HG03520 (cell line): ENCODE results near the gene DNM3.

Experiments used
- ATAC-seq: cut with Tn5 transposase; IDR thresholded peaks from one replicate; pipeline ENCODE4 v1.9.1; 2021; ENCODE audit warnings: mild to moderate bottlenecking, moderate library complexity; ENCODE audit not compliant: unreplicated experiment

Gene DNM3

DNA sequence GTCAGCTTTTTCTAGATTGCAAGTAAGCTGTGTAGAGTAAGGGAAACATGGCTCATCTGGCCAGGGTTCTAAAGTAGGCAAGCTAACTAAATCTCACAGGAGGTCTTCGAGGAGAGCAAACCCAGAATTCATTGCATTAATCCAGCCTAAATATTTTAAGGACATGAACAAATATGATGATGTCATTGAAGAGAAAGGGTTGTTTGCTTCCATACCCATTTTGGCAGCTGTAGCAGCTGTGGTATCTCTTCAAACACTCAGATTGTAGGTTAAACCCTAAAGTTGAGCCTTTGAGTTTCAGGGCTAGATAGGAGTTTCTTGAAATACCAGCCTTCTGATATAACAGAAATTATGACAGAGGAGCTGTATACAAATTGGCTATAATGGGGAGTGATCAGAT is 378.7 kb downstream of the DNM3 start:
- ATAC-seq = no peak

DNA sequence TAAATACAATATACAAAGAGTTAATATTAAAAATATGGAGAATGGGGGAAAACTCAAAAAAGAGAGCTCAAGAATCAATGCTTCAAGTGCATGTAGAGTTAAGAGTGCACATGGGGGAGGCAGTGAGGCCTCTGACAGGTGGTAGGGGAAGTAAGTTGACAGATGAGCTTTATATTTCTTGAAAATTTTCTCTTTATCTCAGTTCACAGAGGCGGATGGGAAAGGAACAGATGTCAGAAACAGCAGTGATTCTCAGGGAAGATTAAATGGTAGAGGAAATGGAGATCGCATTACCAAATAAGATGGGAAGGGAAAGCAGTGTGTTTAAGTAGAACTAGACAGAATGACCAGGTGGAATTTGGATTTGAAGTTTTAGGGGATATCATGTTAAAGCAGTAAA is 379.1 kb downstream of the DNM3 start:
- no peak for ATAC-seq

DNA sequence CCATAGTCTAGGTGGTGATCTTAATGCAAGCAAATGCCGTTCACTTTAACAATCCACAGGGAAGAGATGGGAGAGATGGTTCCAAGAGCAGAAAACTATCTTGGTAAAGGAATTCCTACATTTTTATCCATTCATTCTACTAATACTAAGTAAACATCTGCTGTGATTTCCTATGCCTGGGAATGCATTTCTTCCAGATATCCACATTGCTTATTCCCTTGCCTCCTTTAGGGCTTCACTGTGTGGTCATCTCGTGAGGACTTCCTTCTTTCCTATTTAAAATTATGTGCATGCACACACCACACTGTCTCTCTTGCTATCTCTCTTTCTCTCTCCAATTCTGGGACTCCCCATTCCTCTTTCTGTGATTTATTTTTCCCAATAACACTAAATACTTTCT is 380.1 kb downstream of the DNM3 start:
- no peak for ATAC-seq

DNA sequence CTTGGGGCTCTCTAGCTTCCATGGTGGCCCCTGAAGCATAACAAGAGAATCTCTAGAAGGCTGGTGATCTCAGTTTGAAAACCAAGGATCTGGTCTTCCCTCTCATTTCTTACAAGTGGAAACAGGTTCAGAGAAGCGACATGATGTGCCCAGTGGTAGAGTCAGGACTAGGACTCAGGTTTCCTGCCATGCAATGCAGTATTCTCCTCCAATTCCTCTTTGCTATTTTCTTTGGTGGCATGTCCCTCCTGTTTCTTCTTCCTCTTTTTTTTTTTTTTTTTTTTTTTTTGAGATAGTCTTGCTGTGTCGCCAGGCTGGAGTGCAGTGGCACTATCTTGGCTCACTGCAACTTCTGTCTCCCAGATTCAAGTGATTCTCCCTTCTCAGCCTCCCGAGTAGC is 383.6 kb downstream of the DNM3 start:
- no peak for ATAC-seq

DNA sequence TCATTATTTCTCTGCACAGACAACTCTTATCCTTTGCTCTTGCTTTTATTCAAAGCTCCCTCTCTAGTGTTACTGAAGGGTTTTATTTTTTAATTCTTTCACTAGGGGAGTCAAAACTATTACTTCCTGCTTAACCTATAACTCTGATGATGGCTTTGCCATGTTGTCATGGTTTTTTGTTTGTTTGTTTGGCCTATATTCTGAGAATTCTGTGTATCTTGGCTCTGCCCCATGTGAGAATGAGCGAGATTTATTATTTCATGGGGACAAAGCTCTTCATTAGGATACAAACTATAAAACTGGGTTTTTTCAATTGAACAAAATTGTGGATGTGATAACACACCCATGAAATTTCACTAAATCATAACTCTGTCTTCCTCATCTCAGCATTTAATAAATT is 388.6 kb downstream of the DNM3 start:
- no peak for ATAC-seq

DNA sequence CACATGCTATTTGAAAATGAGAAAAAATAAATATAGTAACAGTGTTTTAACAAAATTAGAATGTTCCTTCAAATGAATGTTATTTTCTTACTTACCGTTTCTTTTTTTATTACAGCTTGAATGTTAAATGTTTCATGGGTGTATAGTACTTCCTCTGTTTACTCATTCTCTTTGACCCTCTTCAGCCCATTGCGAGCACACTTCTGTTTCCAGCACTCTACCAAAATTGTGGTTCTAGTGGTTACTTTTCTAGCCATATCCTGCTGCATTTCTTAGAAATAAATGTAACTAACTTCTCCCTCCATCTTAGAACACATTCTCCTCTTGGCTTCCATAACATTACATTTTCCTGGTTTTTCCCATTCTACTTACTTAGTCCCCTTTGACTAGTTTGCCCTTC is 389.2 kb downstream of the DNM3 start:
- ATAC-seq = no peak

DNA sequence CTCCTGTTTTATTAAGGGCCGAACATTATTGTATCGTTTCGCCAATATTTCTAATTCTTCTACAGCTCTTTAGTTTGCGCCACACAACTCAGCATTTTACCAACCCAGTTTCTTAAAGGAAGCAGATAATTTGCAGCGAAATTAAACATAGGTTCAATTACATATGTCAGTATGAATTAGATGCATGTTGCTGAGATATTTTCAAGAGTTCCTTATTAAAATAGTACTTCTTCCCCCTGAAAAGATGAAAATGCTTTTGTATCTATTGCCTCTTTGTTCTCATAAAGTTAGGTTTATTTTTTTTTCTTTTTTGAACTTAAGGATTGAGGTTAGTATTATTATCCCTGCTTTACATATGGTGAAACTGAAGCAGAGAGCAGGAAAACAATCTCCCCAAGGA is 395.7 kb downstream of the DNM3 start:
- no peak for ATAC-seq

DNA sequence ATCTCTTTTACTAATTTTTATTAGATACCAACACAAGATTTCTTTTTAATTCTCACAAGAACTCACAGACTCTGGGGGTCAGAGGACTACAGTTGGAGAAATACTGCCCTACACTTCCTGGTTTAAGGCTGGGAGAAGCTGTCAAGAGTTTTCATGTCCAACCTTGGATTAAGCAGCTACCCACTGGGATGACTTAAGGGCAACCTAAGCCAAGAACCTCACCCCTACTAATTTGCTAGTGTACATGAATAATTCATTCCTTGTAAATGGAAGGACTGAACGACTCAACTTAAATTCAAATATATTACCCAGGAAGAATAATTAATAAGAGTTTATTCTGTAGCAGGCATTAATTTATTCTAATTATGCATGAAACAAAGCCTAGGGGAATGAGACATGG is 396.9 kb downstream of the DNM3 start:
- no peak for ATAC-seq

DNA sequence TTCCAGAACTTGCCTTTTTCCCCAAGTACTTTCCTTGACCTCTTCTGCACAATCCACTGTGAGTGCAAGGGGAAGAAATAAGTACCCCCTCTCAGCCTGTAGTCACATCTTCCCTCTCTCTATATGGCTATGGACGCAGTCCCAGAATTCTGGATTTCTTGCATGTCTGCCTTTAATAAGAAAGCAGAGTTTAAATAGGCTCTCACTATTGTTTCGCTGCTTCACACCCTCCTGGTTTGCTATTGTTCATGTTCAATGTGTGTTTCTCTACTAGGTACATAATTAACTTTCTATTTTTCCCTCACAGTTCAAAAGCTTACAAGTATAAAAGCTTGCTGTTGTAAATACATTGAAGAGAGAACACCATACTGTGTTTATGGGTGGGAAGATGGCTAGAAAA is 397.7 kb downstream of the DNM3 start:
- ATAC-seq = no peak

DNA sequence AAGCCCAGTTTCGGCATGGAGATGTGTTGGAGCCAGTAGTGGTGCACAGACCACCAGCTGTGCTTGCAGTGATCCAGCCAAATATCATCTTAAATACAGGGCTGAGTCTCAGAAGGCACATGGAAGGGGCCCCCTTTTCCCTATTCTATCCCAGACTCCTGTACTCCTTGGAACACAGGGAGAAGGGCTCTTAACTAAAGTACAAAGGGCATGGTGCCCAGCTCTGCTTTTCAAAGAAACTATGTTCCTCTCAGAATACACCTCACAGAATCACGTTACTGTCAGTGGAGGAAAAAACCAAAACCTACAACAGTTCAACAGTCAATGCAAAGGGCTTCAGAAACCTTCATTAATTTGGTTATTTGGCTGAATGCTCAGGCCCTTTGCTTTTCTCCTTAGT is 398.6 kb downstream of the DNM3 start:
- ATAC-seq = no peak

DNA sequence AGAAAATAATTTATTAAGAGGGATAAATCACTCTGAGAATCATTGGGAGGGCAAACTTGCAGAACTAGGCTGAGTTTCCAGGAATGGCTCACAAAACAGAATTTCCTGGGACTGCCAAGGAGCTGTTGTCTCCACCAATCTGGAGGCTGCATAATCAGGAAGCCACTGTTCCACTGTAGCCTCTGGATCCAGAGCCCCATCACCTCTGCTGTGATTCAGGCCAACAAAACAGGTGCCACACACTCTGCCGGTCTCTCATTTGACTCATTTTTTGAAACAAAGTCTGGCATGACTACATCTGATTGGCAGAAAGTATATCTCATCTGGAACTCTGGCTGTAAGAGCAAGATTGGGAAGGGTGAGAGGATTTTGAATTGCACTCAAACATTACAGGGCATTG is 400.2 kb downstream of the DNM3 start:
- ATAC-seq = no peak

DNA sequence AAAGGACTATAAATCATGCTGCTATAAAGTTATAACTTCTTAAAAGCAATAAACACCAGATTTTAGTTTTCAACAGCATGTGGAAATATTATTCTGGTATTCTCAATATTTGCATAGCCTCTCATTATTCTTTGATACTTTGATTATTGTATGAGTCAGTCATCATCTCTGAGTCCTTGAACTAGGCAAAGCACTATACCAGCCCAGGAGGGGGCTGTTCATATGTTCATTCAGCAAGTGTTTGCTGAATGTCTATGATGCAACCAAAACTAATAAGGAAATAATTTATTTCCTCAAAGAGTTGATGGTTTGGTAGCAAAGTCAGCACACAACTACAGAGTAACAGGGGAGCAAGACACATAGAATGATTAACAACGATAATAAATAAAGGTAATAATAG is 403.6 kb downstream of the DNM3 start:
- no peak for ATAC-seq

DNA sequence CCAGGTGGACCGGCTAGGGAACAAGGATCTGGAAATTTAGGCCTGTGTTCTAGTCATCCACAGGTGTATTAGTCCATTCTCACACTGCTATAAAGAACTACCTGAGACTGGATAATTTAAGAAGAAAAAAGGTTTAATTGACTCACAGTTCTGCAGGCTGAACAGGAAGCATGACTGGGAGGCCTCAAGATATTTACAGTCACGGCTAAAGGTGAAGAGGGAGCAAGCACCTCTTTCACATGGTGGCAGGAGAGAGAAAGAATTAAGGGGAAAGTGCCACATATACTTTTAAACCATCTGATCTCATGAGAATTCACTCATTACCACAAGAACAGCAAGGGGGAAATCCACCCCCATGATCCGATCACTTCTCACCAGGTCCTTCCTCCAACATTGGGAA is 404.5 kb downstream of the DNM3 start:
- ATAC-seq = no peak

DNA sequence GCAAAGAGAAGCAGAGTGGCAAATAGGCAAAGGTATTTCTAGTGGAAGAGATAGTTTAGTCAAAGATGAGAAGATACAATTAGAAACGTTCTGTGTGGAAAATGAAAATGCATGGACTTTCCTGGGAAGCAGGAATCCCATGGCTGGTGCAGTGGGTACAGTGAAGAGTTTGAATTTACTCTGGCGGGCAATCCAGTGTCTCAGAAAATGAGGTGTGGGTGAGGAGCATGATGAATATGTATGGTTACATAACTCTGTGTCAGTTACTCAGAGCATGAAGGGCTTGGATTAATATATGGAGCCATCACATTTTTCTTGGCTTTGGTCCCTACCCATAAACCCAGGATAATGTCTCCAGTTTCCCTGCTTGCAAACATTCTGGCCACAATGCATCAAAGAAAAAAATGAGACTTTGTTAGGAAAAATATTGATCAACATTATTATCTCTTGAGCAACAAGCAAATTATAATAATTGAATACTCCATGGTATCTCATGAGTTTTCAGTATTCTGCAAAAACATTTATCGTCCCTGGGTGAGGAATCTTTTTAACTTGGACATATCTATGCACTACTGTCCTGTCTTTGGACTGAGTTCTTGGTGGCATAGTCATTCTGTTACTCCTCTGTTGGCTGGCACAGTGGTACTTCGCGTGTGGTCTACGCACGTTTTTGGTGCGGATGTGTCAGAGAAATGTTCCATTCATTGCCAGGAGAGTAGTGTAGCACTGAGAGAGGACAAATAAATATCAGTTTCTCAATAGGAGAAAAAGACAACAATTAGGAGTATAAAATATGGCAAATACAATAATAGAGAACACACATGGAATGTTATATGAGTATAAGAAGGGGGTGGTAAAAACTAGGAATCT is 405.5 kb downstream of the DNM3 start:
- no peak for ATAC-seq

DNA sequence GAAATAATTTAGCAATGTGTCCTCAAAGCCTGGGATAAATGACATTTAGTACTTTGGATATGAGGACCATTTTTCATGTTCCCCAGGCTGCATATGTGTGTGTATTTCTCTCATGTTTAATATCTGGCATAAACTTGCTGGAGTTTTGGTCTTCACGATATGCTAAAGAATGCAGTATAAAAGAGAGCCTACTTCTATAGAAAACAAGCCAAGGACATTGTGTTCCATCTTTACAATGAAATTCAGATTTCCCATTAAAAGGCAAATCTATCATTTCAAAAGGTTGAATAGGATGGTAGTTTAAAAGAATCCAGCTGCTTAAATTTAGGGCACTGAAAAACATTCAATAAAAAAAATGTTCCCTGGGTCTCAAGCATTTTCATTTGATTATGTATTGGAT is 410.2 kb downstream of the DNM3 start:
- no peak for ATAC-seq

DNA sequence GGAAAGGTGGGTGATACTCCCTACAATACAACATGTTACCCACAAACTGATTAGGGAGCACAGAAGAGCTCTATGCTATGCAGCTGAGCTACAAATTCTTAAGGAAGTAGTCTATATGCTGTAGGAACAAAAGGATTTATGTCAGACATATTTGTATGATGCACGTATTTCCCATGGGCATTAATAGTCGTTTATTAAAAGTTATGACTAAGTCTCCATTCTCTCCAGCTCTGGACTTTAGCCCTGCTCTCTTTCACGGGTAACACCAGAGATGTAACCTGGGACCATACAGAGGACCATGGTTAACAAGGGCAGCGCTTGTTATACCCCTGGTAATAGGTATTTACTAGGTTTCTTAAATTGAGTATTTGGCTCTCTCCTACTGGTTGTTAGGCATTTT is 411.0 kb downstream of the DNM3 start:
- no peak for ATAC-seq

DNA sequence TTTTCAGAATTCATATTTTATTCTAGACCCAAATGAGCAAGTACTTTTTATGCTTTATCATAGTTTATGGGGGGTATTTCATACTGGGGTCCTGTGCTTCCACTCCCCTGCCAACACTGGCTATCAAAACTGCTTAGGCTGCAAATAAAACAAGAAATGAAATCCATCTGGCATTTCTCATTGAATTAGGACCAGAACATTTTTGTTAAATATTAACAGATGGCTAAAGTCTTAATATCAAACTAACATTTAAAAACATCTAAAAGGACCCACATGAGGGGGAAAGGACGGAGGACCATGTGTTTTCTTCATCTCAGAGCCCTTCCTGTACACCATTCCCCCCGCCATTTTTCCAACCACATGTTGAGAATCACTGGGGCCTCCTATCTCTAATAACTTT is 411.7 kb downstream of the DNM3 start:
- ATAC-seq = no peak

DNA sequence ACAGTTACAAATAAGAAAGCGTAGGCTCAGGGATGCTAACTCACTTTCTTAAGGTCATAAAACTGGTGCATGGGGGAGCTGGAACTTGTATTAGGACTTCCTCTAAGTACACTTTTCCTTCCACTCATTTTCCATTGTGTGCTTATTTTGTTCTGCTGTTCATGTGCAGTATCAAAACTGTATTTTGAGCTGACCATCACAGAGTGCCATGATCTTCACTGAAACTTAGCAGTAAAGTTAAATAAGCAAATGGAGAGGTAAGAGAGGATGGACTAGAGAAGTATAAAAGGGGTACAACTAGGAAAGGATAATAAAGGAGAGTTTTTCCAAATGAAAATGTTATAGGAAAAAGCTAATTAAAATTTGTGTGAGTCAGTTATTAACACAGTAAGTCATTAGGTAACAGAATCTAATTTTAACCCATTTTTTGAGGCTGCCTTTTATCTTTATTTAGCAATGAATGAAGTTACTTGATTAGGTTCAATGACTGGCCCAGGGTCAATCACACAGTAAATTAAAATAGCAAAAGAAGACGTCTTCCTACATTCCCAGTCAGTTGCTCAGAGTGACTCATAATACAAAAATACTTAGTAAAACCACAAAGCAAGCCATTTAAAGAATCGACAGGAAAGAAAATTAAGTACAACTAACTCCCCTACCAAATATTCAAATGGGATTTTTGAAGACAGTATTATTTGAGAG is 413.4 kb downstream of the DNM3 start:
- no peak for ATAC-seq

DNA sequence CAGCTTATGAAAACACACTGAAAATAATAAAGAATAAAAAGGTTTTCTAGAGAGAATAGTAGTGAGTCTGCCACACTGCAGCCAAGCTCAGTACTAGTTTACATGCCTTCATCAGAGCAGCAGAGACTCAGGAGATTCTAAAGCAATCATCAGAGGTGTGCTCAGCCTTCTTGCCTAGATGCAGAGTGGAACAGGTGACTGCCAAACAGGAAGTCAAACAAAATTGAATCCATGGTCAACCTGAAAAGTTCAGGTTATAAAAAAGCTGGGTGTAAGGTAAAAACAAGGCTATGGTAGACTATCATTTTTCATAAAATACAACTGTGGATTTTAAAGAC is 413.9 kb downstream of the DNM3 start:
- ATAC-seq = no peak

DNA sequence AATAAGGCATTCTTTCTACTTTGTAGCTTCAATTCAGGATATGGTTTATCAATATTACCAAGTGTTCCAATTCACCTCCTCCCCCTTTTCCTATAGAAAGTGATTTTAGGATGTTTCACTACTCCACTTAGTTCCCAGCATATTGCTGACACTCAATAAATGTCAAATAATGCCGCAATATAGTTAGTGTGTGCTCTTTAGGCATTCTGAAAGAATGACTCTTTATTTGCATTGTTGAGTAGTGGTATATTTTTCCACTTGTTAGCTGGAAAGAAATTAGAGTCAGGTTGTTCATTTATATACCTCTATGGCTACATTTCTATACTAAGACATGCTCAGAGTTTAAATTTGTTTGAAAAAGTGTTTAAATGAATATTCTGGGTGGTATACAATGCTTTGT is 424.6 kb downstream of the DNM3 start:
- ATAC-seq = no peak

DNA sequence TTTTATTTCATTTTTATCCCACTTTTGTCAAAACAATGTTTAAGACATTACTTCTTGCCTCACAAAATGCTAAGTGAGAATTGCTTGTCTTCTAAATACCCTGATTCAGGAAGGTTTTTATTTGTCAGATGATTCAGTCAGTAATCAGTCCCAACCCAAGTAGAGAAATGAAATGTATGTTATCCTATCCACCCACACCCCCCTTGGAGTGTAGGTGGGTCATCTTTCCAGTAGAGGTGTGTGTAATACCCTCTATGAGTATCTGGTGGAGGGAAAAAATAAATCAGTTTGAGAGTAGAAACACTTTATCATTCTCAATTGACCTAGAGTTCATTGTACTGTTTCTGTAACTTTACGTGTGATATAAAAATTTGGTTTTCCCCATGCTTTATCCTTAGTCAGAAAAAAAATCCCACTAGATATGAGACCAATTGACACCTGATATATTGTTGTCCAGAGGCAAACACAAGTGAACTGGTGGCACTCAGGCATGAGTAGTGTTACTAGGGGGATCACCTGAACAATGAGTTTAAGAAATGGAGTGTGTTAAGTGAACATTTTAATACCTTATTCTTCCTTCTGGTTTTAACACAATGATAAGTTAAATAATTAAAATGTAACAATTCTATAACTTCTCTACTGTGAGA is 425.4 kb downstream of the DNM3 start:
- no peak for ATAC-seq

DNA sequence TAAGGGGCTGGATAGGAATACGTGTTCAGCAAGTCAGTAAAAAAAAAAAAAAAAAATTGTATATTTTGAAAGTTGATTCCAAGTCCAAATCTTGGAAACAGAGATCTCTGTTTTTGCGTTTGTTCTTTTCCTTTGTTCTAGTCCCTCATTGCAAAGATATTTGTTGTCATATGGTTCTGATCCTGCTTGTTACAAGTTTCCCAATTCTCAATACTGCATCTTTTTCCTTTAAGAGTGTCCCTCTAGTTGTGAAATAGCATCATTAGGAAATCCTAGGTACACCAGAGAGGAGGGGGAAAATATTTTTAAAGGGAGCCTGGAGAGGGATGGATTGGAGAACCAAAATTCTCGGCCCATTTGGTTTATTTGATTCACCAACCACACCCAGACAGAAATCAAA is 426.9 kb downstream of the DNM3 start:
- no peak for ATAC-seq
